DND-41 (cell line): Measurements from ENCODE around the gene HS3ST3B1.

Source experiments
- ATAC-seq: fragments of 200-7000 bp; cut with Tn5 transposase; 3 replicates; pipeline ENCODE4 v1.9.1; 2021; ENCODE audit warnings: low read depth; ENCODE audit not compliant: insufficient read depth
- DNase-seq: peaks from one replicate; pipeline ENCODE4 v3.0.0-alpha.2; 2020
- H2AFZ ChIP-seq: 2 replicates; pipeline ENCODE4 v1.6.0; 2012; ENCODE audit warnings: low read depth, low read length
- H3K27ac ChIP-seq: 2 replicates; pipeline ENCODE4 v1.5.1; 2012; ENCODE audit warnings: low read length, inconsistent platforms
- H3K27me3 ChIP-seq: fragments of 200-600 bp; sonication (generic); 2 replicates; pipeline ENCODE4 v1.6.0; 2012; ENCODE audit warnings: low read length, mild to moderate bottlenecking, inconsistent platforms; ENCODE audit not compliant: insufficient read depth, poor library complexity
- H3K36me3 ChIP-seq: 2 replicates; pipeline ENCODE4 v1.5.1; 2012; ENCODE audit warnings: low read length, inconsistent platforms; ENCODE audit not compliant: insufficient read depth
- H3K4me1 ChIP-seq: 2 replicates; pipeline ENCODE4 v1.5.1; 2012; ENCODE audit warnings: mild to moderate bottlenecking, low read length; ENCODE audit not compliant: insufficient read depth
- H3K4me2 ChIP-seq: 2 replicates; pipeline ENCODE4 v1.6.0; 2012; ENCODE audit warnings: mild to moderate bottlenecking, moderate library complexity, low read length, inconsistent platforms; ENCODE audit not compliant: insufficient read depth
- H3K4me3 ChIP-seq, 2 experiments: fragments of 200-600 bp in 1 of 2; shearing (Covaris generic) in 1 of 2; 2 replicates each; pipeline ENCODE4 v1.5.1; 2012 to 2016; ENCODE audit warnings: inconsistent platforms in 2 of 2, low read length in 2 of 2, mild to moderate bottlenecking in 2 of 2, low read depth in 1 of 2, moderate library complexity in 1 of 2
- H3K79me2 ChIP-seq: 2 replicates; pipeline ENCODE4 v1.6.0; 2012; ENCODE audit warnings: low read length, inconsistent platforms; ENCODE audit not compliant: insufficient read depth
- H3K9ac ChIP-seq: 2 replicates; pipeline ENCODE4 v1.6.0; 2012; ENCODE audit warnings: low read depth, mild to moderate bottlenecking, inconsistent platforms, low read length, moderate library complexity
- H3K9me3 ChIP-seq: 2 replicates; pipeline ENCODE4 v1.5.1; 2012; ENCODE audit warnings: low read length, moderate library complexity, mild to moderate bottlenecking, inconsistent platforms; ENCODE audit not compliant: insufficient read depth, severe bottlenecking
- H4K20me1 ChIP-seq: 2 replicates; pipeline ENCODE4 v1.6.0; 2012; ENCODE audit warnings: low read length; ENCODE audit not compliant: insufficient read depth
- EZH2 ChIP-seq: IDR thresholded peaks from 3 replicates; pipeline ENCODE4 v1.6.1; 2012; ENCODE audit warnings: borderline replicate concordance, low read depth, mild to moderate bottlenecking, moderate library complexity, low read length, inconsistent platforms; ENCODE audit not compliant: severe bottlenecking
- TF ChIP-seq, protein P1 (sequence below): IDR thresholded peaks from 2 replicates; pipeline ENCODE4 v1.5.1; 2012; ENCODE audit warnings: borderline replicate concordance, low read length, moderate library complexity, mild to moderate bottlenecking; ENCODE audit not compliant: poor library complexity, severe bottlenecking; ENCODE audit errors: extremely low read depth

HS3ST3B1 gene

DNA sequence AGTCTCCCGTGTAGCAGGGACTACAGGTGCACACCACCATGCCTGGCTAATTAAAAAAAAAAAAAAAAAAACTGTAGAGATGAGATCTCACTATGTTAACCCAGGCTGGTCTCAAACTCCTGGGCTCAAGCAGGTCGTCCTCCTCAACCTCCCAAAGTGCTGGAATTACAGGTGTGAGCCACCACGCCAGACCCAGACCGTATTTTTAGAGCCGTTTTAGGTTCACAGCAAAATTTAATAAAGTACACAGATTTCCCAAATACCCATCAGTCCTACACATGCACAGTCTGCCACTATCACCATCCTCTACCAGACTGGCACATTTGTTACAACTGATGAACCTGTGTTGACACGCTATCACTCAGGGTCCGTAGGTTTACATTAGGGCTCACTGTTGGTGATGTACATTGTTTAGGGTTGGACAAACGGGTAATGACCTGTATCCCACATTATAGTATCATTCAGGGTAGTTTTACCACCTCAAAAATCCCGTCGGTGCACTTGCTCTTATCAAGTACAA is 10.4 kb downstream of the HS3ST3B1 start:
- DNase-seq, result no peak
- H4K20me1 ChIP-seq, result no peaks in the 10 kb centered on the region
- no peaks in the 10 kb centered on the region for H3K27me3 ChIP-seq
- H3K4me2 ChIP-seq, result no peak overlapping the region
- H3K27ac ChIP-seq, result no peak overlapping the region
- TF ChIP-seq, protein P1, sequence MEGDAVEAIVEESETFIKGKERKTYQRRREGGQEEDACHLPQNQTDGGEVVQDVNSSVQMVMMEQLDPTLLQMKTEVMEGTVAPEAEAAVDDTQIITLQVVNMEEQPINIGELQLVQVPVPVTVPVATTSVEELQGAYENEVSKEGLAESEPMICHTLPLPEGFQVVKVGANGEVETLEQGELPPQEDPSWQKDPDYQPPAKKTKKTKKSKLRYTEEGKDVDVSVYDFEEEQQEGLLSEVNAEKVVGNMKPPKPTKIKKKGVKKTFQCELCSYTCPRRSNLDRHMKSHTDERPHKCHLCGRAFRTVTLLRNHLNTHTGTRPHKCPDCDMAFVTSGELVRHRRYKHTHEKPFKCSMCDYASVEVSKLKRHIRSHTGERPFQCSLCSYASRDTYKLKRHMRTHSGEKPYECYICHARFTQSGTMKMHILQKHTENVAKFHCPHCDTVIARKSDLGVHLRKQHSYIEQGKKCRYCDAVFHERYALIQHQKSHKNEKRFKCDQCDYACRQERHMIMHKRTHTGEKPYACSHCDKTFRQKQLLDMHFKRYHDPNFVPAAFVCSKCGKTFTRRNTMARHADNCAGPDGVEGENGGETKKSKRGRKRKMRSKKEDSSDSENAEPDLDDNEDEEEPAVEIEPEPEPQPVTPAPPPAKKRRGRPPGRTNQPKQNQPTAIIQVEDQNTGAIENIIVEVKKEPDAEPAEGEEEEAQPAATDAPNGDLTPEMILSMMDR, result no peak
- no peak for TF ChIP-seq EZH2
- no peak for ATAC-seq
- no peak overlapping the region for H3K4me3 ChIP-seq
- peaks cover 19% of the 10 kb centered on the region for H3K36me3 ChIP-seq
- peaks cover 23% of the 10 kb centered on the region for H3K4me1 ChIP-seq
- H3K79me2 ChIP-seq, result peaks cover 79% of the 10 kb centered on the region
- no peak overlapping the region for H2AFZ ChIP-seq
- no peaks in the 10 kb centered on the region for H3K9me3 ChIP-seq
- no peak overlapping the region for H3K9ac ChIP-seq

DNA sequence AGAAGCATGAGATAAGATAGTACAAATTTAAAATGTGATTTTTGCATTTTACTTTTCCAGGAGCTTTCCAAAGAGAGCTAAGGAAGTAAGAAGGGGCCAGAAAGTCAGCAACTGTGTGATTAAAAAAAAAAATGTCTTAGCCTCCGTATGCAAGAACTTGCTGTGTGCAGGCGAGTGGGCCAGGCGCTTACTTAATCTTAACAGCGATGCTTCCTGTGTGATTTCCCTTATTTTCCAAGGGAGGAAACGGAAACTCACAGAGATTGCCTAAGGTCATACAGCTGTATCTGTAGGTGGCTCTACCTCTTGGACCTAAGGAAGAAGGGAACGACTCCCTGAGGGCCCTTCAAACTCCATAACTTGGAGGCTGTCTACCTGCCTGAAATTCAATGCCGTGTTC is 11.1 kb downstream of the HS3ST3B1 start:
- no peaks in the 10 kb centered on the region for H4K20me1 ChIP-seq
- ATAC-seq, result no peak
- H2AFZ ChIP-seq, result no peak overlapping the region
- no peak overlapping the region for H3K9ac ChIP-seq
- no peak overlapping the region for H3K27ac ChIP-seq
- no peaks in the 10 kb centered on the region for H3K27me3 ChIP-seq
- H3K79me2 ChIP-seq, result peaks cover 77% of the 10 kb centered on the region
- no peaks in the 10 kb centered on the region for H3K9me3 ChIP-seq
- peaks cover 21% of the 10 kb centered on the region for H3K36me3 ChIP-seq
- H3K4me1 ChIP-seq, result peaks cover 26% of the 10 kb centered on the region
- no peak overlapping the region for H3K4me3 ChIP-seq
- DNase-seq, result no peak
- H3K4me2 ChIP-seq, result no peak overlapping the region
- TF ChIP-seq, protein P1, result no peak
- no peak for TF ChIP-seq EZH2

DNA sequence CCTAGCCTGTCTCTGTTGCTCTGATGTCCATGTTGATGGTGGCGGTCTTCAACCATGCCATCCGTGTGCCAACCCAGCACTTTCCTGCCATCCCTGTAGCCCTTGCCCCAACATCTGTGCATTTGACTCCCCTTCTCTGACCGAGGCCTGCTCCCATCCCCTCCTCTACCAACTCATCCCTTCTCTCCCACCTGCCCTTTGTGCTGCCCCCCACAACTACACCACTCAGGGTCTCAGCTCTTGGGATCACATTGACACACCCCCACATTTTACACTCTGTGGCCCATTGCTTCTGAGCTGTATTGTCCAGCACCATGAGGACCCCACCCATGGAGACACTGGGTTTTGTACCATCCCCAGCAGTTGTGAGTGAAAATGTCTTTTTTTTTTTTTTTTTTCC is 11.6 kb downstream of the HS3ST3B1 start:
- TF ChIP-seq, protein P1, result no peak
- no peak for TF ChIP-seq EZH2
- H3K36me3 ChIP-seq, result peaks cover 21% of the 10 kb centered on the region
- no peak for DNase-seq
- peaks cover 78% of the 10 kb centered on the region for H3K79me2 ChIP-seq
- peaks cover 31% of the 10 kb centered on the region for H3K4me1 ChIP-seq
- no peaks in the 10 kb centered on the region for H3K27me3 ChIP-seq
- no peaks in the 10 kb centered on the region for H3K9me3 ChIP-seq
- no peak overlapping the region for H3K9ac ChIP-seq
- H3K4me2 ChIP-seq, result no peak overlapping the region
- H4K20me1 ChIP-seq, result no peaks in the 10 kb centered on the region
- no peak overlapping the region for H3K27ac ChIP-seq
- H3K4me3 ChIP-seq, result no peak overlapping the region
- no peak for ATAC-seq
- no peak overlapping the region for H2AFZ ChIP-seq
